A549 (cell line): Measurements from ENCODE around the gene PCGF1. TPM values are rescaled to one million over a fixed set of nuclear protein-coding genes. Genes with fewer than 3 reads are reported as not detected.

Experiments
- ATOH8 ChIP-seq: fragments of 250-450 bp; sonication (Bioruptor Pico); IDR thresholded peaks from 2 replicates; pipeline ENCODE4 v1.5.0; 2020; ENCODE audit warnings: low read depth, mild to moderate bottlenecking, moderate library complexity
- BHLHE40 ChIP-seq: IDR thresholded peaks from 2 replicates; pipeline ENCODE4 v1.6.1; 2012; ENCODE audit warnings: low read depth, low read length, inconsistent platforms
- EHMT2 ChIP-seq: fragments of 200-600 bp; sonication (generic); IDR thresholded peaks from 2 replicates; pipeline ENCODE4 v1.6.1; 2016; ENCODE audit warnings: antibody characterized with exemption, low read depth, mild to moderate bottlenecking, moderate library complexity
- FOXS1 ChIP-seq: fragments of 250-450 bp; sonication (Bioruptor Pico); IDR thresholded peaks from 2 replicates; pipeline ENCODE4 v1.5.0; 2020; ENCODE audit warnings: mild to moderate bottlenecking, moderate library complexity
- HEYL ChIP-seq: fragments of 250-450 bp; sonication (Bioruptor Pico); IDR thresholded peaks from 2 replicates; pipeline ENCODE4 v1.8.0; 2021; ENCODE audit warnings: mild to moderate bottlenecking, moderate library complexity
- HOXA7 ChIP-seq: fragments of 250-450 bp; sonication (Bioruptor Pico); IDR thresholded peaks from 2 replicates; pipeline ENCODE4 v1.5.0; 2020; ENCODE audit warnings: mild to moderate bottlenecking, moderate library complexity
- HOXB5 ChIP-seq: fragments of 250-450 bp; sonication (Bioruptor Pico); IDR thresholded peaks from 2 replicates; pipeline ENCODE4 v1.5.0; 2020; ENCODE audit warnings: mild to moderate bottlenecking, moderate library complexity
- JUN ChIP-seq, 2 experiments: fragments of >200 bp; sonication (Bioruptor Twin); formaldehyde crosslinking; IDR thresholded peaks; 2 replicates in 1 of 2; 3 replicates in 1 of 2; pipeline ENCODE4 v1.6.1; 2016 to 2017
- MYC ChIP-seq: IDR thresholded peaks from 2 replicates; pipeline ENCODE4 v1.6.1; 2012; ENCODE audit warnings: mild to moderate bottlenecking, inconsistent platforms, low read length, improper control_type of control experiment, borderline replicate concordance
- NPAS2 ChIP-seq: fragments of 250-450 bp; sonication (Bioruptor Pico); IDR thresholded peaks from 2 replicates; pipeline ENCODE4 v1.8.0; 2022; ENCODE audit warnings: mild to moderate bottlenecking, moderate library complexity, borderline replicate concordance
- RAD21 ChIP-seq, 2 experiments: fragments of >200 bp in 1 of 2; sonication (Bioruptor Twin) in 1 of 2; formaldehyde crosslinking in 1 of 2; IDR thresholded peaks in 1 of 2; conservative IDR thresholded peaks in 1 of 2; 2 replicates in 1 of 2; 3 replicates in 1 of 2; pipeline ENCODE4 v1.6.1; 2012 to 2018; ENCODE audit warnings: inconsistent platforms in 1 of 2
- RNF2 ChIP-seq: fragments of 200-600 bp; sonication (generic); IDR thresholded peaks from 2 replicates; pipeline ENCODE4 v1.6.1; 2016; ENCODE audit warnings: low read depth, mild to moderate bottlenecking, antibody characterized with exemption, moderate library complexity, borderline replicate concordance
- SMC3 ChIP-seq: fragments of >200 bp; sonication (Bioruptor Twin); formaldehyde crosslinking; IDR thresholded peaks from 3 replicates; pipeline ENCODE4 v1.6.1; 2018; ENCODE audit warnings: inconsistent platforms
- TFCP2L1 ChIP-seq: fragments of 250-450 bp; sonication (Bioruptor Pico); IDR thresholded peaks from 2 replicates; pipeline ENCODE4 v1.5.0; 2021; ENCODE audit warnings: mild to moderate bottlenecking
- TP53 ChIP-seq: fragments of 250-450 bp; sonication (Bioruptor Pico); IDR thresholded peaks from 2 replicates; pipeline ENCODE4 v1.5.0; 2021; ENCODE audit warnings: mild to moderate bottlenecking, moderate library complexity
- USF2 ChIP-seq: fragments of 450-650 bp; IDR thresholded peaks from 2 replicates; pipeline ENCODE4 v1.6.1; 2014; ENCODE audit warnings: antibody characterized with exemption
- polyA plus RNA-seq, 4 experiments: library from polyadenylated mRNA; depleted of rRNA in 3 of 4; stranded (reverse); fragments of >200 nt; fragmentation: RNase III in 1 of 4; extraction: RNeasy Plus Mini Kit Qiagen cat#74134 plus additional on column Dnase treatment in 1 of 4; gene quantifications; 2 replicates in 3 of 4; 3 replicates in 1 of 4; pipeline ENCODE4 v1.2.3, GENCODE V29; 2011 to 2017
- TF ChIP-seq, protein P1 (sequence below): IDR thresholded peaks from 2 replicates; pipeline ENCODE4 v1.6.1; 2012; ENCODE audit warnings: low read depth, borderline replicate concordance
- TF ChIP-seq, protein P2 (sequence below): fragments of >200 bp; sonication (Bioruptor Twin); formaldehyde crosslinking; IDR thresholded peaks from 3 replicates; pipeline ENCODE4 v1.6.1; 2016
- TF ChIP-seq, protein P3 (sequence below): fragments of >200 bp; sonication (Bioruptor Twin); formaldehyde crosslinking; IDR thresholded peaks from 3 replicates; pipeline ENCODE4 v1.5.1; 2016
- TF ChIP-seq, protein P4 (sequence below): fragments of 250-450 bp; sonication (Bioruptor Pico); IDR thresholded peaks from 2 replicates; pipeline ENCODE4 v1.5.0; 2021; ENCODE audit warnings: mild to moderate bottlenecking, moderate library complexity, borderline replicate concordance

PCGF1 gene
- polyA plus RNA-seq, 2 of the 4 experiments (the other 2 are of a cell fraction) = 32.2 to 53.6 TPM

- TF ChIP-seq EHMT2 = no peak
- 0 out of 2 replicates have a peak, but pooled peaks have one; percentile 38 for TF ChIP-seq HOXB5
- TF ChIP-seq, protein P1, sequence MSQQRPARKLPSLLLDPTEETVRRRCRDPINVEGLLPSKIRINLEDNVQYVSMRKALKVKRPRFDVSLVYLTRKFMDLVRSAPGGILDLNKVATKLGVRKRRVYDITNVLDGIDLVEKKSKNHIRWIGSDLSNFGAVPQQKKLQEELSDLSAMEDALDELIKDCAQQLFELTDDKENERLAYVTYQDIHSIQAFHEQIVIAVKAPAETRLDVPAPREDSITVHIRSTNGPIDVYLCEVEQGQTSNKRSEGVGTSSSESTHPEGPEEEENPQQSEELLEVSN = no peak; the same call in 1 of the 2 replicates
- no peak for TF ChIP-seq USF2
- peak; percentile 90 for TF ChIP-seq SMC3
- TF ChIP-seq, protein P2, sequence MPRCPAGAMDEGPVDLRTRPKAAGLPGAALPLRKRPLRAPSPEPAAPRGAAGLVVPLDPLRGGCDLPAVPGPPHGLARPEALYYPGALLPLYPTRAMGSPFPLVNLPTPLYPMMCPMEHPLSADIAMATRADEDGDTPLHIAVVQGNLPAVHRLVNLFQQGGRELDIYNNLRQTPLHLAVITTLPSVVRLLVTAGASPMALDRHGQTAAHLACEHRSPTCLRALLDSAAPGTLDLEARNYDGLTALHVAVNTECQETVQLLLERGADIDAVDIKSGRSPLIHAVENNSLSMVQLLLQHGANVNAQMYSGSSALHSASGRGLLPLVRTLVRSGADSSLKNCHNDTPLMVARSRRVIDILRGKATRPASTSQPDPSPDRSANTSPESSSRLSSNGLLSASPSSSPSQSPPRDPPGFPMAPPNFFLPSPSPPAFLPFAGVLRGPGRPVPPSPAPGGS = peak; percentile 77; the same call in 2 of the 3 replicates
- TF ChIP-seq TFCP2L1 (CRISPR knock-in tag) = no peak
- no peak for TF ChIP-seq HOXA7
- TF ChIP-seq BHLHE40 = no peak
- TF ChIP-seq, protein P3, sequence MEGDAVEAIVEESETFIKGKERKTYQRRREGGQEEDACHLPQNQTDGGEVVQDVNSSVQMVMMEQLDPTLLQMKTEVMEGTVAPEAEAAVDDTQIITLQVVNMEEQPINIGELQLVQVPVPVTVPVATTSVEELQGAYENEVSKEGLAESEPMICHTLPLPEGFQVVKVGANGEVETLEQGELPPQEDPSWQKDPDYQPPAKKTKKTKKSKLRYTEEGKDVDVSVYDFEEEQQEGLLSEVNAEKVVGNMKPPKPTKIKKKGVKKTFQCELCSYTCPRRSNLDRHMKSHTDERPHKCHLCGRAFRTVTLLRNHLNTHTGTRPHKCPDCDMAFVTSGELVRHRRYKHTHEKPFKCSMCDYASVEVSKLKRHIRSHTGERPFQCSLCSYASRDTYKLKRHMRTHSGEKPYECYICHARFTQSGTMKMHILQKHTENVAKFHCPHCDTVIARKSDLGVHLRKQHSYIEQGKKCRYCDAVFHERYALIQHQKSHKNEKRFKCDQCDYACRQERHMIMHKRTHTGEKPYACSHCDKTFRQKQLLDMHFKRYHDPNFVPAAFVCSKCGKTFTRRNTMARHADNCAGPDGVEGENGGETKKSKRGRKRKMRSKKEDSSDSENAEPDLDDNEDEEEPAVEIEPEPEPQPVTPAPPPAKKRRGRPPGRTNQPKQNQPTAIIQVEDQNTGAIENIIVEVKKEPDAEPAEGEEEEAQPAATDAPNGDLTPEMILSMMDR = peak; percentile 98
- TF ChIP-seq HEYL (CRISPR knock-in tag) = no peak
- TF ChIP-seq, protein P4, sequence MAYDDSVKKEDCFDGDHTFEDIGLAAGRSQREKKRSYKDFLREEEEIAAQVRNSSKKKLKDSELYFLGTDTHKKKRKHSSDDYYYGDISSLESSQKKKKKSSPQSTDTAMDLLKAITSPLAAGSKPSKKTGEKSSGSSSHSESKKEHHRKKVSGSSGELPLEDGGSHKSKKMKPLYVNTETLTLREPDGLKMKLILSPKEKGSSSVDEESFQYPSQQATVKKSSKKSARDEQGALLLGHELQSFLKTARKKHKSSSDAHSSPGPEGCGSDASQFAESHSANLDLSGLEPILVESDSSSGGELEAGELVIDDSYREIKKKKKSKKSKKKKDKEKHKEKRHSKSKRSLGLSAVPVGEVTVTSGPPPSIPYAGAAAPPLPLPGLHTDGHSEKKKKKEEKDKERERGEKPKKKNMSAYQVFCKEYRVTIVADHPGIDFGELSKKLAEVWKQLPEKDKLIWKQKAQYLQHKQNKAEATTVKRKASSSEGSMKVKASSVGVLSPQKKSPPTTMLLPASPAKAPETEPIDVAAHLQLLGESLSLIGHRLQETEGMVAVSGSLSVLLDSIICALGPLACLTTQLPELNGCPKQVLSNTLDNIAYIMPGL = no peak
- no peak for TF ChIP-seq ATOH8 (CRISPR knock-in tag)
- TF ChIP-seq FOXS1 (CRISPR knock-in tag) = no peak
- TF ChIP-seq RAD21 (conservative IDR thresholded peaks at IDR 0.05 in 1 of 2, IDR thresholded peaks at IDR 0.05 in 1 of 2) = peak; percentile 76 to 86
- peak; percentile 88 to 93; a peak in 4 of 5 replicates for TF ChIP-seq JUN (IDR thresholded peaks at IDR 0.05)
- TF ChIP-seq MYC = 0 out of 2 replicates have a peak, but pooled peaks have one; percentile 10
- TF ChIP-seq RNF2 = no peak
- TF ChIP-seq TP53 (CRISPR knock-in tag) = no peak
- TF ChIP-seq NPAS2 (CRISPR knock-in tag) = no peak
- TF ChIP-seq, all 56 proteins: peak for 14
Observed at GRCh38 chr2:74482801-74483674, 24.5 kb downstream of the PCGF1 start, which contains the start of the genes CCDC142 and TTC31 (continued).
